Germinal center (tissue), 1 donor: ENCODE data around the gene SPNS3.

Source experiments
- DNase-seq: peaks from one replicate; pipeline ENCODE4 v3.0.0; 2012; ENCODE audit warnings: mixed read lengths, low spot score

Gene SPNS3

GRCh38 chr17:4469552-4469951 lies 35.8 kb downstream of the SPNS3 start:
- DNase-seq: no peak

GRCh38 chr17:4472286-4472685 lies 38.5 kb downstream of the SPNS3 start:
- DNase-seq: no peak

- DNase-seq: no peak
Observed at GRCh38 chr17:4474093-4474492, 40.4 kb downstream of the SPNS3 start.

GRCh38 chr17:4475001-4475400 lies 41.3 kb downstream of the SPNS3 start:
- DNase-seq: no peak

GRCh38 chr17:4475463-4475862 lies 41.7 kb downstream of the SPNS3 start:
- no peak for DNase-seq

GRCh38 chr17:4476017-4476416 lies 42.3 kb downstream of the SPNS3 start:
- DNase-seq: no peak

GRCh38 chr17:4476511-4477070 lies 42.9 kb downstream of the SPNS3 start:
- no peak for DNase-seq

- no peak for DNase-seq
Observed at GRCh38 chr17:4477255-4477791, 43.6 kb downstream of the SPNS3 start.

- no peak for DNase-seq
Observed at GRCh38 chr17:4478318-4478830, 44.6 kb downstream of the SPNS3 start.

GRCh38 chr17:4479340-4479981 lies 45.7 kb downstream of the SPNS3 start:
- DNase-seq: no peak

GRCh38 chr17:4479982-4480751 lies 46.4 kb downstream of the SPNS3 start:
- no peak for DNase-seq

GRCh38 chr17:4480929-4481898 lies 47.5 kb downstream of the SPNS3 start:
- no peak for DNase-seq

- no peak for DNase-seq
Observed at GRCh38 chr17:4482338-4483011, 48.7 kb downstream of the SPNS3 start.

- DNase-seq: no peak
Observed at GRCh38 chr17:4483012-4483840, 49.5 kb downstream of the SPNS3 start.

GRCh38 chr17:4485676-4486646 lies 52.2 kb downstream of the SPNS3 start:
- peak; percentile 38 for DNase-seq

- DNase-seq: no peak
Observed at GRCh38 chr17:4487296-4487695, 53.6 kb downstream of the SPNS3 start.

GRCh38 chr17:4487820-4488716 lies 54.3 kb downstream of the SPNS3 start:
- no peak for DNase-seq
